Measurements from ENCODE around the gene VPS37B.

DNA sequence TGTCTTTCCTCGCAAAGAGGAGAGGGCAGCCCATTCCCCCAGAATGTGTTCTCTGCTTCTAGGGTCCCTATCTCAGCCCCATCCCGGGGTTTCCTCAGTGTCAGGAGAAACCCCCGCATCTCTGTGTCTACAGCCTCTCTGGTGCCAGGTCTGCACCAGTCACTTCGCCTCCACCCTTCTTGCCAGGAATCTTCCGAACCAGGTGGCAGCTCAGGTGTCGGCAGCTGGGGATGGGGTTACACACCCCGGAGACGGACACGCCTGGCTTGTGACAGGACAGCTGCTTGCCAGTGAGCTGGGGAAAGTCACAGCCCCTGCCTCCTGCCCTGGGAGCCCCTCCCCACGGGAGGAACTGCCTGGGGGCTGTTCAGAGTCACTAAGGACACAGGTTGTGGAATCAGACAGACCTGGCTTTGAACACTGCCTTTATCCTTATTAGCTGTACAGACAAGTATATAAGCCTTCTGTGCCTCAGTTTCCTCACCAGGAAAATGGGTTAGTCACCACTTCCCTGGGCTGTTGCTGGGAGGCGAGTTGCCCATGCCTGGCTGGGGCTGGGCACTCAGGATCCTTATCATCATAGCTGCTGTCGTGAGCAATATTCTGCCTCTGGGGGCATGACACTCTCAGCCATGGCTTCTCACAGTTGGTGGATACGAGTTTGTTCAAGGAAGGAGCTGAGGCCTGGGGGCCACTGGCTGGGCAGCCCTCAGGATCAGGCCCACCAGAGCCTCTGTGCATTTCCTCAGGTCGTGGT lies 49.9 kb downstream of the VPS37B start:
- TF ChIP-seq, protein P1, sequence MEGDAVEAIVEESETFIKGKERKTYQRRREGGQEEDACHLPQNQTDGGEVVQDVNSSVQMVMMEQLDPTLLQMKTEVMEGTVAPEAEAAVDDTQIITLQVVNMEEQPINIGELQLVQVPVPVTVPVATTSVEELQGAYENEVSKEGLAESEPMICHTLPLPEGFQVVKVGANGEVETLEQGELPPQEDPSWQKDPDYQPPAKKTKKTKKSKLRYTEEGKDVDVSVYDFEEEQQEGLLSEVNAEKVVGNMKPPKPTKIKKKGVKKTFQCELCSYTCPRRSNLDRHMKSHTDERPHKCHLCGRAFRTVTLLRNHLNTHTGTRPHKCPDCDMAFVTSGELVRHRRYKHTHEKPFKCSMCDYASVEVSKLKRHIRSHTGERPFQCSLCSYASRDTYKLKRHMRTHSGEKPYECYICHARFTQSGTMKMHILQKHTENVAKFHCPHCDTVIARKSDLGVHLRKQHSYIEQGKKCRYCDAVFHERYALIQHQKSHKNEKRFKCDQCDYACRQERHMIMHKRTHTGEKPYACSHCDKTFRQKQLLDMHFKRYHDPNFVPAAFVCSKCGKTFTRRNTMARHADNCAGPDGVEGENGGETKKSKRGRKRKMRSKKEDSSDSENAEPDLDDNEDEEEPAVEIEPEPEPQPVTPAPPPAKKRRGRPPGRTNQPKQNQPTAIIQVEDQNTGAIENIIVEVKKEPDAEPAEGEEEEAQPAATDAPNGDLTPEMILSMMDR (IDR thresholded peaks at IDR 0.05), result no peak
- TF ChIP-seq RFX5 (IDR thresholded peaks at IDR 0.05; ENCODE audit: low read length) (no peak), RAD21 (IDR thresholded peaks at IDR 0.05; ENCODE audit: low read length) (no peak), USF2 (IDR thresholded peaks at IDR 0.05; ENCODE audit: borderline replicate concordance, low read depth, low read length) (no peak), FOXJ3 (CRISPR knock-in tag; IDR thresholded peaks at IDR 0.05) (no peak), TAF1 (IDR thresholded peaks at IDR 0.05; ENCODE audit: borderline replicate concordance, low read depth, low read length) (no peak)

Measured in SK-N-SH (cell line).